H1 (cell line): ENCODE results near the gene SRM. TPM values are rescaled to one million over a fixed set of nuclear protein-coding genes. Genes with fewer than 3 reads are reported as not detected.

Experiments used
- CTCF ChIA-PET: fragments of 300-600 bp; sonication (Branson Sonifier 250); formaldehyde crosslinking; loops from one replicate; lab custom pipeline; 2021; ENCODE audit not compliant: partially characterized antibody; lab: Charles Lee
- POLR2A ChIA-PET: fragments of 300-600 bp; sonication (Branson Sonifier 250); formaldehyde crosslinking; loops from one replicate; lab custom pipeline; 2021; ENCODE audit warnings: inconsistent platforms; ENCODE audit not compliant: partially characterized antibody; lab: Charles Lee
- DNase-seq, 2 experiments: peaks; one replicate each; pipeline versions ENCODE4 v3.0.0 to v3.0.0-alpha.2; 2010 to 2022; ENCODE audit warnings: low spot score in 2 of 2, low read depth in 1 of 2, mixed read lengths in 1 of 2
- FAIRE-seq: peaks from 2 replicates; lab custom pipeline; 2011; peaks lifted over from hg19 to GRCh38; lab: Jason Lieb, UNC
- H2AFZ ChIP-seq: 2 replicates; pipeline ENCODE4 v1.8.1; 2012; ENCODE audit warnings: low read length, inconsistent platforms
- H2AK5ac ChIP-seq: 2 replicates; pipeline ENCODE4 v1.6.1; 2013; ENCODE audit warnings: low read depth, low read length
- H2BK120ac ChIP-seq: replicated peaks from 2 replicates; pipeline ENCODE3; 2013; ENCODE audit warnings: low read depth, low read length, inconsistent platforms
- H2BK12ac ChIP-seq: 2 replicates; pipeline ENCODE4 v1.6.1; 2013; ENCODE audit warnings: low read depth, low read length
- H2BK15ac ChIP-seq: 2 replicates; pipeline ENCODE4 v1.6.1; 2013; ENCODE audit warnings: low read length
- H2BK20ac ChIP-seq: 2 replicates; pipeline ENCODE4 v1.6.1; 2013; ENCODE audit warnings: low read length
- H2BK5ac ChIP-seq: 2 replicates; pipeline ENCODE4 v1.6.1; 2013; ENCODE audit warnings: low read depth, low read length
- H3K14ac ChIP-seq: 2 replicates; pipeline ENCODE4 v1.6.1; 2013; ENCODE audit warnings: inconsistent platforms; ENCODE audit not compliant: insufficient read length
- H3K18ac ChIP-seq: 2 replicates; pipeline ENCODE4 v1.6.1; 2013; ENCODE audit warnings: low read length; ENCODE audit errors: extremely low read depth
- H3K23ac ChIP-seq: 2 replicates; pipeline ENCODE4 v1.6.1; 2013; ENCODE audit warnings: inconsistent platforms; ENCODE audit not compliant: insufficient read length
- H3K23me2 ChIP-seq: 2 replicates; pipeline ENCODE4 v1.6.1; 2013; ENCODE audit warnings: low read depth, low read length
- H3K27ac ChIP-seq: 2 replicates; pipeline ENCODE4 v1.6.1; 2011; ENCODE audit warnings: low read depth, low read length, inconsistent platforms
- H3K27me3 ChIP-seq, 4 experiments: replicated peaks in 1 of 4; 1 replicate in 1 of 4; 2 replicates in 3 of 4; pipeline versions ENCODE4 v1.6.1 to v1.8.1; 2011 to 2013; ENCODE audit warnings: low read length in 3 of 4, mild to moderate bottlenecking in 3 of 4, inconsistent platforms in 2 of 4, mixed read lengths in 2 of 4, moderate library complexity in 1 of 4; ENCODE audit not compliant: control insufficient read depth in 3 of 4, insufficient read depth in 3 of 4; ENCODE audit errors: extremely low read depth in 1 of 4
- H3K36me3 ChIP-seq, 4 experiments: 2 replicates each; pipeline versions ENCODE4 v1.6.1 to v1.8.1; 2011 to 2013; ENCODE audit warnings: mild to moderate bottlenecking in 4 of 4, low read length in 3 of 4, moderate library complexity in 2 of 4, control low read depth in 1 of 4, inconsistent platforms in 1 of 4; ENCODE audit not compliant: insufficient read depth in 4 of 4, control insufficient read depth in 2 of 4
- H3K4ac ChIP-seq: replicated peaks from 2 replicates; pipeline ENCODE3; 2013; ENCODE audit warnings: low read length, low read depth, mixed read lengths, inconsistent platforms; ENCODE audit not compliant: insufficient read length
- H3K4me1 ChIP-seq, 4 experiments: replicated peaks in 1 of 4; 1 replicate in 1 of 4; 2 replicates in 3 of 4; pipeline versions ENCODE4 v1.6.1 to v1.8.1; 2011 to 2013; ENCODE audit warnings: low read length in 3 of 4, inconsistent platforms in 2 of 4, mixed read lengths in 1 of 4; ENCODE audit not compliant: insufficient read depth in 4 of 4, control insufficient read depth in 3 of 4
- H3K4me2 ChIP-seq, 2 experiments: 2 replicates each; pipeline versions ENCODE4 v1.6.1 to v1.8.1; 2011 to 2013; ENCODE audit warnings: low read depth in 2 of 2, low read length in 2 of 2, control low read depth in 1 of 2, inconsistent platforms in 1 of 2, mild to moderate bottlenecking in 1 of 2; ENCODE audit not compliant: insufficient read depth in 1 of 2
- H3K4me3 ChIP-seq, 4 experiments: fragments of 200-600, 300-600 bp in 1 of 4; sonication (generic), shearing (Covaris generic), sonication (Bioruptor Twin) in 1 of 4; 2 replicates each; pipeline versions ENCODE4 v1.5.1 to v1.8.1; 2011 to 2016; ENCODE audit warnings: low read length in 4 of 4, low read depth in 3 of 4, control low read depth in 2 of 4, inconsistent platforms in 2 of 4, mild to moderate bottlenecking in 2 of 4, mixed read lengths in 1 of 4, moderate library complexity in 1 of 4; ENCODE audit not compliant: insufficient read depth in 2 of 4; ENCODE audit errors: extremely low read depth in 1 of 4
- H3K56ac ChIP-seq: replicated peaks from 2 replicates; pipeline ENCODE3; 2013; ENCODE audit warnings: low read depth, mild to moderate bottlenecking, mixed read lengths, low read length, inconsistent platforms; ENCODE audit not compliant: insufficient read length
- H3K79me1 ChIP-seq: 2 replicates; pipeline ENCODE4 v1.6.1; 2013; ENCODE audit warnings: low read depth, low read length, control low read depth
- H3K79me2 ChIP-seq, 2 experiments: 2 replicates each; pipeline versions ENCODE4 v1.6.1 to v1.8.1; 2012 to 2013; ENCODE audit warnings: low read length in 2 of 2, mild to moderate bottlenecking in 2 of 2, inconsistent platforms in 1 of 2; ENCODE audit not compliant: insufficient read depth in 2 of 2, control insufficient read depth in 1 of 2
- H3K9ac ChIP-seq, 4 experiments: replicated peaks in 1 of 4; 1 replicate in 1 of 4; 2 replicates in 3 of 4; pipeline versions ENCODE4 v1.6.1 to v1.8.1; 2011 to 2013; ENCODE audit warnings: low read depth in 3 of 4, low read length in 3 of 4, control low read depth in 2 of 4, mild to moderate bottlenecking in 2 of 4, moderate library complexity in 2 of 4, inconsistent platforms in 1 of 4; ENCODE audit errors: extremely low read depth in 1 of 4
- H3K9me3 ChIP-seq, 2 experiments: 2 replicates each; pipeline versions ENCODE4 v1.6.1 to v1.8.1; 2012 to 2013; ENCODE audit warnings: mild to moderate bottlenecking in 2 of 2, moderate library complexity in 2 of 2, control low read depth in 1 of 2, inconsistent platforms in 1 of 2, low read depth in 1 of 2, low read length in 1 of 2, mixed read lengths in 1 of 2; ENCODE audit not compliant: insufficient read depth in 2 of 2
- H4K20me1 ChIP-seq, 2 experiments: replicated peaks in 1 of 2; 2 replicates each; pipeline versions ENCODE3 to v1.8.1; 2011 to 2013; ENCODE audit warnings: inconsistent platforms in 2 of 2, low read length in 2 of 2, mild to moderate bottlenecking in 1 of 2; ENCODE audit not compliant: insufficient read depth in 2 of 2, control insufficient read depth in 1 of 2
- H4K5ac ChIP-seq: 2 replicates; pipeline ENCODE4 v1.6.1; 2013; ENCODE audit warnings: low read length, low read depth, mixed read lengths, inconsistent platforms; ENCODE audit not compliant: insufficient read length
- H4K8ac ChIP-seq: 2 replicates; pipeline ENCODE4 v1.8.0; 2013; ENCODE audit warnings: mild to moderate bottlenecking, moderate library complexity, low read length, inconsistent platforms; ENCODE audit not compliant: insufficient read depth; ENCODE audit errors: extremely low read depth
- H4K91ac ChIP-seq: replicated peaks from 2 replicates; pipeline ENCODE3; 2013; ENCODE audit warnings: low read length, mixed read lengths, inconsistent platforms; ENCODE audit not compliant: insufficient read length
- BACH1 ChIP-seq: IDR thresholded peaks from 2 replicates; pipeline ENCODE4 v1.6.1; 2012; ENCODE audit warnings: low read length, improper control_type of control experiment
- BCL11A ChIP-seq, 2 experiments: IDR thresholded peaks; one replicate each; pipeline ENCODE4 v1.6.1; 2011; ENCODE audit warnings: low read depth in 2 of 2, low read length in 2 of 2, mild to moderate bottlenecking in 2 of 2
- EGR1 ChIP-seq: IDR thresholded peaks from 2 replicates; pipeline ENCODE4 v1.6.1; 2011; ENCODE audit warnings: low read depth, low read length, borderline replicate concordance
- JUND ChIP-seq: IDR thresholded peaks from 2 replicates; pipeline ENCODE4 v1.6.1; 2011; ENCODE audit warnings: mild to moderate bottlenecking, improper control_type of control experiment, low read length
- RAD21 ChIP-seq, 2 experiments: IDR thresholded peaks in 1 of 2; conservative IDR thresholded peaks in 1 of 2; 2 replicates each; pipeline ENCODE4 v1.6.1; 2011; ENCODE audit warnings: low read depth in 2 of 2, low read length in 2 of 2, improper control_type of control experiment in 1 of 2, inconsistent platforms in 1 of 2, mild to moderate bottlenecking in 1 of 2, moderate library complexity in 1 of 2
- RNF2 ChIP-seq: fragments of 200-900, 300-1000 bp; sonication (generic); IDR thresholded peaks from 2 replicates; pipeline ENCODE4 v1.7.1; 2016; ENCODE audit warnings: borderline replicate concordance, low read depth, mild to moderate bottlenecking, antibody characterized with exemption, low read length; ENCODE audit not compliant: poor library complexity, severe bottlenecking; ENCODE audit errors: missing control alignments
- TAF7 ChIP-seq: optimal IDR thresholded peaks from 2 replicates; pipeline ENCODE3; 2011; ENCODE audit warnings: low read depth, mild to moderate bottlenecking, inconsistent platforms, low read length, moderate library complexity, borderline replicate concordance
- WGBS, 2 experiments: shearing (Covaris generic) in 1 of 2; methylation state at CpG; one replicate each; pipeline versions ENCODE4 v1.1.6 to v1.1.7; 2013 to 2015; ENCODE audit warnings: low lambda C conversion rate in 2 of 2, mixed read lengths in 2 of 2, inconsistent platforms in 1 of 2, low coverage in 1 of 2, missing lambda C conversion rate in 1 of 2; ENCODE audit not compliant: insufficient replicate concordance in 2 of 2, insufficient coverage in 1 of 2, insufficient read length in 1 of 2; ENCODE audit errors: extremely low coverage in 1 of 2, missing lambda C conversion rate in 1 of 2; 5-methylcytosine and 5-hydroxymethylcytosine counted together
- polyA plus RNA-seq, 7 experiments: library from polyadenylated mRNA; depleted of rRNA in 3 of 7; stranded (reverse) in 5 of 7; unstranded in 2 of 7; fragments of >200 nt in 5 of 7; fragments of 200-250 nt in 2 of 7; gene quantifications; 1 replicate in 5 of 7; 2 replicates in 1 of 7; 4 replicates in 1 of 7; pipeline versions ENCODE4 v1.2.1 to v1.2.3, GENCODE V29; 2011 to 2013; ENCODE audit warnings: missing spikeins in 2 of 7, mixed read lengths in 2 of 7
- total RNA-seq: library from RNA; stranded (reverse); fragmentation: NEBNext Ultra II Directional; extraction: Animal tissue kit (Norgen Biotek cat#: 25700); gene quantifications from 2 replicates; pipeline ENCODE4 v1.2.1, GENCODE V29; 2021
- TF ChIP-seq, protein P1 (sequence below): IDR thresholded peaks from 2 replicates; pipeline ENCODE4 v1.6.1; 2012; ENCODE audit warnings: inconsistent platforms

The SRM gene
- total and polyA plus RNA-seq, 2 of the 8 experiments (the other 6 are each of a cell fraction or from before 2014, with no cell fraction given): 110 to 208 TPM

- no peak overlapping the region for H2BK120ac ChIP-seq
- H3K79me2 ChIP-seq: peaks cover 0 to 30% of the 10 kb centered on the region in 2 experiments; a peak in 2 of 4 replicates
- H3K23me2 ChIP-seq: no peaks in the 10 kb centered on the region
- H2BK15ac ChIP-seq: no peak overlapping the region
- 93% methylated on average over 7 of the region's 7 CpGs; no CpG with 5 or more reads in 1 of the 2 experiments for WGBS, 2 experiments
- H3K56ac ChIP-seq: no peak overlapping the region
- H2BK20ac ChIP-seq: no peak overlapping the region
- H3K23ac ChIP-seq: no peak overlapping the region
- ChIA-PET POLR2A (interaction anchor here (0.9 to 3.8 kb wide), 2 partner anchors 11 to 41 kb away, joined by 3 to 20 read pairs; no protein-coding TSS in a partner anchor), CTCF (interaction anchor here (0.7 to 1.1 kb wide), 2 partner anchors 17 to 508 kb away, joined by 3 read pairs; no protein-coding TSS in a partner anchor)
- H4K5ac ChIP-seq: no peak overlapping the region
- H4K8ac ChIP-seq: no peak overlapping the region
- no peak overlapping the region for H3K14ac ChIP-seq
- no peaks in the 10 kb centered on the region for H3K9me3 ChIP-seq
- no peak overlapping the region for H3K4me2 ChIP-seq
- H2AK5ac ChIP-seq: no peak overlapping the region
- peaks cover 47 to 95% (median 79%) of the 10 kb centered on the region in 4 experiments for H3K36me3 ChIP-seq
- H3K27me3 ChIP-seq: no peaks in the 10 kb centered on the region
- no peak overlapping the region for H3K27ac ChIP-seq
- FAIRE-seq: no peak
- no peak overlapping the region for H3K4me3 ChIP-seq
- H4K20me1 ChIP-seq: peaks cover 5 to 12% of the 10 kb centered on the region in 2 experiments
- no peak overlapping the region for H3K4ac ChIP-seq
- no peak overlapping the region for H3K9ac ChIP-seq
- no peaks in the 10 kb centered on the region; a peak in 1 of 7 replicates for H3K4me1 ChIP-seq
- H3K18ac ChIP-seq: no peak overlapping the region
- no peaks in the 10 kb centered on the region; the same call in 1 of the 2 replicates for H3K79me1 ChIP-seq
- TF ChIP-seq EGR1 (no peak), RNF2 (no peak), BCL11A (IDR thresholded peaks at IDR 0.05; ENCODE audit: low read depth in 2 of 2, low read length in 2 of 2) (no peak), RAD21 (IDR thresholded peaks at IDR 0.05 in 1 of 2, conservative IDR thresholded peaks at IDR 0.05 in 1 of 2; ENCODE audit: low read depth in 2 of 2, low read length in 2 of 2) (no peak), JUND (no peak), TAF7 (no peak), BACH1 (no peak)
- TF ChIP-seq, protein P1, sequence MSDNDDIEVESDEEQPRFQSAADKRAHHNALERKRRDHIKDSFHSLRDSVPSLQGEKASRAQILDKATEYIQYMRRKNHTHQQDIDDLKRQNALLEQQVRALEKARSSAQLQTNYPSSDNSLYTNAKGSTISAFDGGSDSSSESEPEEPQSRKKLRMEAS: no peak
- H2BK12ac ChIP-seq: no peak overlapping the region
- no peak overlapping the region for H4K91ac ChIP-seq
- DNase-seq: no peak
- no peak overlapping the region for H2AFZ ChIP-seq
- H2BK5ac ChIP-seq: no peak overlapping the region
Observed at GRCh38 chr1:11019971-11020370, 39.8 kb downstream of the SRM start.
